Mucosa of descending colon (tissue), 3 donors: ENCODE measurements around the gene CFAP53. TPM values are rescaled to one million over a fixed set of nuclear protein-coding genes. Genes with fewer than 3 reads are reported as not detected.
"Not testable (repeated sequence)": the region's sequence is repeated elsewhere in the genome, so short reads cannot be mapped to it uniquely, and the experiment has no call there.

ENCODE experiments used
- ATAC-seq: fragments of 200-7000 bp; cut with Tn5 transposase; one replicate; pipeline ENCODE4 v1.9.1; 2020; ENCODE audit warnings: mild to moderate bottlenecking, moderate library complexity
- DNase-seq, 3 donors: peaks; one replicate each; pipeline ENCODE4 v3.0.0-alpha.2; 2020
- H3K36me3 ChIP-seq: fragments of 200-600 bp; one replicate; pipeline ENCODE4 v1.8.0; 2021; ENCODE audit warnings: low read depth, mild to moderate bottlenecking
- H3K4me1 ChIP-seq: fragments of 200-600 bp; one replicate; pipeline ENCODE4 v1.8.0; 2021; ENCODE audit warnings: low read depth, mild to moderate bottlenecking
- H3K4me3 ChIP-seq: fragments of 200-600 bp; one replicate; pipeline ENCODE4 v1.8.0; 2021; ENCODE audit warnings: mild to moderate bottlenecking
- H3K9me3 ChIP-seq: fragments of 200-600 bp; one replicate; pipeline ENCODE4 v1.8.0; 2021; ENCODE audit warnings: mild to moderate bottlenecking
- CTCF ChIP-seq: fragments of 200-600 bp; IDR thresholded peaks from one replicate; pipeline ENCODE4 v1.8.0; 2022; ENCODE audit warnings: antibody characterized with exemption, mild to moderate bottlenecking
- intact Hi-C, 2 donors: fragments of 100-400 bp; cut with DNase I in 1 of 2; cut with micrococcal nuclease in 1 of 2; formaldehyde crosslinking; loops; one replicate each; pipeline versions ENCODE4 v1.11.0 to v1.11.1; 2022; cut with DNase I, micrococcal nuclease
- total RNA-seq, 3 donors: library from RNA; stranded (reverse); fragmentation: NEBNext Ultra II Directional in 2 of 3; extraction: Animal tissue kit (Norgen Biotek cat#: 25700) in 2 of 3; gene quantifications; one replicate each; pipeline versions ENCODE4 v1.2.1 to v1.2.4, GENCODE V29; 2021 to 2023
- donor health status: DM: no; HTN: no; CAD: no; lungs with moderate emphysema.
- donor health status: DM: no; HTN: no; CAD: no.
- donor health status: DM: no; HTN: yes; CAD: no.

CFAP53 gene
- total RNA-seq, 3 donors from 2014 or later, result 0.27 to 0.47 TPM; not detected in 1

- intact Hi-C loops, result no loop called here
- H3K4me1 ChIP-seq, result no peaks in the 10 kb centered on the region
- H3K4me3 ChIP-seq, result no peak overlapping the region
- ATAC-seq (no peak), DNase-seq (no peak)
- no peaks in the 10 kb centered on the region for H3K9me3 ChIP-seq
- no peaks in the 10 kb centered on the region for H3K36me3 ChIP-seq
- no peak for TF ChIP-seq CTCF
Observed at GRCh38 chr18:50247561-50247960, 18.7 kb downstream of the CFAP53 start.

- ATAC-seq, DNase-seq, H3K36me3 ChIP-seq, H3K4me1 ChIP-seq, H3K4me3 ChIP-seq, intact Hi-C loops: not testable (repeated sequence)
- peaks cover 27% of the 10 kb centered on the region for H3K9me3 ChIP-seq
Observed at GRCh38 chr18:50241768-50242167, 24.5 kb downstream of the CFAP53 start.

- H3K9me3 ChIP-seq, result peaks cover 27% of the 10 kb centered on the region
- no peaks in the 10 kb centered on the region for H3K4me1 ChIP-seq
- TF ChIP-seq CTCF, result no peak
- DNase-seq (no peak), ATAC-seq (peak; percentile 76)
- no peak overlapping the region for H3K4me3 ChIP-seq
- intact Hi-C loops, result no loop called here
- no peaks in the 10 kb centered on the region for H3K36me3 ChIP-seq
Observed at GRCh38 chr18:50240080-50240563, 26.2 kb downstream of the CFAP53 start.

GRCh38 chr18:50232419-50232818 is 33.9 kb downstream of the CFAP53 start:
- Histone ChIP-seq H3K9me3 (no peaks in the 10 kb centered on the region), H3K36me3 (no peaks in the 10 kb centered on the region), H3K4me1 (no peaks in the 10 kb centered on the region), H3K4me3 (no peak overlapping the region)
- no peak for DNase-seq
- TF ChIP-seq CTCF, result no peak
- intact Hi-C loops, result no loop called here
- no peak for ATAC-seq

GRCh38 chr18:50231621-50232020 is 34.7 kb downstream of the CFAP53 start:
- intact Hi-C loops, result no loop called here
- H3K4me3 ChIP-seq, result no peak overlapping the region
- DNase-seq (no peak), ATAC-seq (no peak)
- H3K4me1 ChIP-seq, result no peaks in the 10 kb centered on the region
- no peak for TF ChIP-seq CTCF
- H3K9me3 ChIP-seq, result no peaks in the 10 kb centered on the region
- no peaks in the 10 kb centered on the region for H3K36me3 ChIP-seq

- H3K36me3 ChIP-seq, H3K9me3 ChIP-seq, H3K4me3 ChIP-seq, ATAC-seq, intact Hi-C loops, H3K4me1 ChIP-seq, DNase-seq: not testable (repeated sequence)
Observed at GRCh38 chr18:50220249-50220648, 46.0 kb downstream of the CFAP53 start.
